ENCODE results near the gene CHD2.

The CHD2 gene

GRCh38 chr15:92942706-92943105, 42.6 kb downstream of the CHD2 start:
- no peak for TF ChIP-seq FOXP2 (optimal IDR thresholded peaks at IDR 0.05; ENCODE audit: borderline replicate concordance, extremely low read depth, extremely low read length, insufficient read depth)
- TF ChIP-seq SIN3A (IDR thresholded peaks at IDR 0.05; ENCODE audit: borderline replicate concordance, insufficient read depth, low read length): no peak
- no peak for TF ChIP-seq REST (IDR thresholded peaks at IDR 0.05; ENCODE audit: insufficient read depth in 1 of 2, low read depth in 2 of 2, low read length in 2 of 2)
- no peak for TF ChIP-seq POLR2AphosphoS5 (IDR thresholded peaks at IDR 0.05; ENCODE audit: low read depth, low read length)
- TF ChIP-seq TAF1 (IDR thresholded peaks at IDR 0.05; ENCODE audit: borderline replicate concordance, insufficient read depth, low read length): no peak

GRCh38 chr15:92943581-92943980, 43.5 kb downstream of the CHD2 start:
- TF ChIP-seq REST (IDR thresholded peaks at IDR 0.05; ENCODE audit: insufficient read depth in 1 of 2, low read depth in 2 of 2, low read length in 2 of 2) (no peak), SIN3A (IDR thresholded peaks at IDR 0.05; ENCODE audit: borderline replicate concordance, insufficient read depth, low read length) (no peak), TAF1 (IDR thresholded peaks at IDR 0.05; ENCODE audit: borderline replicate concordance, insufficient read depth, low read length) (no peak), FOXP2 (optimal IDR thresholded peaks at IDR 0.05; ENCODE audit: borderline replicate concordance, extremely low read depth, extremely low read length, insufficient read depth) (no peak), POLR2AphosphoS5 (IDR thresholded peaks at IDR 0.05; ENCODE audit: low read depth, low read length) (no peak)

GRCh38 chr15:92944946-92945521, 44.9 kb downstream of the CHD2 start:
- no peak for TF ChIP-seq FOXP2 (optimal IDR thresholded peaks at IDR 0.05; ENCODE audit: borderline replicate concordance, extremely low read depth, extremely low read length, insufficient read depth)
- TF ChIP-seq REST (IDR thresholded peaks at IDR 0.05; ENCODE audit: insufficient read depth in 1 of 2, low read depth in 2 of 2, low read length in 2 of 2): no peak
- no peak for TF ChIP-seq POLR2AphosphoS5 (IDR thresholded peaks at IDR 0.05; ENCODE audit: low read depth, low read length)
- TF ChIP-seq TAF1 (IDR thresholded peaks at IDR 0.05; ENCODE audit: borderline replicate concordance, insufficient read depth, low read length): no peak
- TF ChIP-seq SIN3A (IDR thresholded peaks at IDR 0.05; ENCODE audit: borderline replicate concordance, insufficient read depth, low read length): no peak

GRCh38 chr15:92947071-92947730, 47.1 kb downstream of the CHD2 start:
- TF ChIP-seq FOXP2 (optimal IDR thresholded peaks at IDR 0.05; ENCODE audit: borderline replicate concordance, extremely low read depth, extremely low read length, insufficient read depth) (no peak), POLR2AphosphoS5 (IDR thresholded peaks at IDR 0.05; ENCODE audit: low read depth, low read length) (no peak), REST (IDR thresholded peaks at IDR 0.05; ENCODE audit: insufficient read depth in 1 of 2, low read depth in 2 of 2, low read length in 2 of 2) (no peak), TAF1 (IDR thresholded peaks at IDR 0.05; ENCODE audit: borderline replicate concordance, insufficient read depth, low read length) (no peak), SIN3A (IDR thresholded peaks at IDR 0.05; ENCODE audit: borderline replicate concordance, insufficient read depth, low read length) (no peak)

Data from PFSK-1 (cell line).